GM23338 (cell line): ENCODE results near the gene GNG7.
A peak's percentile ranks its signal among the peaks of the same experiment; 100 is the strongest.

Source experiments
- EZH2 ChIP-seq: fragments of 200-600 bp; sonication (generic); IDR thresholded peaks from one replicate; pipeline ENCODE4 v1.8.0; 2017; ENCODE audit warnings: antibody characterized with exemption, mild to moderate bottlenecking, low read depth; ENCODE audit not compliant: unreplicated experiment
- EZH2phosphoT487 ChIP-seq: fragments of 200-600 bp; sonication (generic); IDR thresholded peaks from one replicate; pipeline ENCODE4 v1.8.1; 2018; ENCODE audit warnings: antibody characterized with exemption; ENCODE audit not compliant: unreplicated experiment
- JUNB ChIP-seq: IDR thresholded peaks from one replicate; pipeline ENCODE4 v1.6.1; 2016; ENCODE audit warnings: antibody characterized with exemption; ENCODE audit not compliant: unreplicated experiment
- POLR2AphosphoS5 ChIP-seq: IDR thresholded peaks from 2 replicates; pipeline ENCODE4 v1.6.1; 2016; ENCODE audit warnings: antibody characterized with exemption, low read depth
- ZNF331 ChIP-seq: fragments of 250-450 bp; sonication (Bioruptor Pico); IDR thresholded peaks from 2 replicates; pipeline ENCODE4 v1.5.0; 2020; ENCODE audit warnings: low read depth, mild to moderate bottlenecking, moderate library complexity
- TF ChIP-seq, protein P1 (sequence below), 2 experiments: fragments of 200-600 bp in 1 of 2; sonication (generic) in 1 of 2; conservative IDR thresholded peaks; 2 replicates each; pipeline versions ENCODE4 v1.5.1 to v1.6.1; 2016 to 2017; ENCODE audit warnings: antibody characterized with exemption in 2 of 2, low read depth in 2 of 2, mild to moderate bottlenecking in 2 of 2, moderate library complexity in 1 of 2
- TF ChIP-seq, protein P2 (sequence below): fragments of 250-450 bp; sonication (Bioruptor Pico); IDR thresholded peaks from 2 replicates; pipeline ENCODE4 v1.5.0; 2020; ENCODE audit warnings: mild to moderate bottlenecking, moderate library complexity
- TF ChIP-seq, protein P3 (sequence below): IDR thresholded peaks from one replicate; pipeline ENCODE4 v1.6.1; 2018; ENCODE audit warnings: antibody characterized with exemption; ENCODE audit not compliant: unreplicated experiment
- TF ChIP-seq, protein P4 (sequence below): IDR thresholded peaks from 2 replicates; pipeline ENCODE4 v1.6.1; 2016; ENCODE audit warnings: antibody characterized with exemption

DNA sequence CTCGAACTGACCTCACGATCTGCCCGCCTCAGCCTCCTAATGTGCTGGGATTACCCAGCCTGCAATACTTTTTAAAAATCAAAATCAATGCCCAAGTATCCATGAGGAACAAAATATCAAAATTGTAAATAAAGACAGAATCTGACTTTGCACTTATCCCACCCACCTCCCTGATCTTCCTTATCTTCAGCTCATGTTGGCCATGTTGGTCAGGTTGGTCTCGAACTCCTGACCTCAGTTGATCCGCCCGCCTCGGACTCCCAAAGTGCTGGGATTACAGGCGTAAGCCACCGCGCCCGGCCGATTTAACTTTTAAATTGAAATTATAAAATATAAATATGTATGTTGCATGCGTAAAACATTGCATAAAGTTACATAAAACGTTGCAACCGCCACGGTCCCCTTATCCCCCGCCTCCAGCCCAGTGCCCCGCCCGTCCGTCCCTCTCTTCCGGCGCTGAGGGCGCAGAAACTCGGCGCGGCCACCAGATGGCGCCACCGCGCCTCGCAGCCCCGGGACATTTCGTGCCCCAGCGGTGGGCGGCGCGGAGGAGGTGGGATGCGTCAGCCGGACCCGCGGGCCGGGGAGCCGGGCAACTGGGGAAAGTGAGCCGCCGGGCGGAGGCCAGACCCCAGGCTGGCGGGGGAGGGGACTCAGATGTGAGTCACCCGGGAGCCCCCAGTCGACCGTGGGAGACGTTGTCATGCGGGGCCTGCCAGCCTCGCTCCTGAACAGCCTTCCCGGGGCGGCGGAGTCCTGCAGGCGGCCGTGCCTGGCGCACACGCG lies 228.1 kb downstream of the GNG7 start:
- no peak for TF ChIP-seq EZH2
- TF ChIP-seq, protein P1, sequence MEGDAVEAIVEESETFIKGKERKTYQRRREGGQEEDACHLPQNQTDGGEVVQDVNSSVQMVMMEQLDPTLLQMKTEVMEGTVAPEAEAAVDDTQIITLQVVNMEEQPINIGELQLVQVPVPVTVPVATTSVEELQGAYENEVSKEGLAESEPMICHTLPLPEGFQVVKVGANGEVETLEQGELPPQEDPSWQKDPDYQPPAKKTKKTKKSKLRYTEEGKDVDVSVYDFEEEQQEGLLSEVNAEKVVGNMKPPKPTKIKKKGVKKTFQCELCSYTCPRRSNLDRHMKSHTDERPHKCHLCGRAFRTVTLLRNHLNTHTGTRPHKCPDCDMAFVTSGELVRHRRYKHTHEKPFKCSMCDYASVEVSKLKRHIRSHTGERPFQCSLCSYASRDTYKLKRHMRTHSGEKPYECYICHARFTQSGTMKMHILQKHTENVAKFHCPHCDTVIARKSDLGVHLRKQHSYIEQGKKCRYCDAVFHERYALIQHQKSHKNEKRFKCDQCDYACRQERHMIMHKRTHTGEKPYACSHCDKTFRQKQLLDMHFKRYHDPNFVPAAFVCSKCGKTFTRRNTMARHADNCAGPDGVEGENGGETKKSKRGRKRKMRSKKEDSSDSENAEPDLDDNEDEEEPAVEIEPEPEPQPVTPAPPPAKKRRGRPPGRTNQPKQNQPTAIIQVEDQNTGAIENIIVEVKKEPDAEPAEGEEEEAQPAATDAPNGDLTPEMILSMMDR (conservative IDR thresholded peaks at IDR 0.05; ENCODE audit: low read depth in 2 of 2), result peak; percentile 82 to 99
- no peak for TF ChIP-seq EZH2phosphoT487
- TF ChIP-seq, protein P2, sequence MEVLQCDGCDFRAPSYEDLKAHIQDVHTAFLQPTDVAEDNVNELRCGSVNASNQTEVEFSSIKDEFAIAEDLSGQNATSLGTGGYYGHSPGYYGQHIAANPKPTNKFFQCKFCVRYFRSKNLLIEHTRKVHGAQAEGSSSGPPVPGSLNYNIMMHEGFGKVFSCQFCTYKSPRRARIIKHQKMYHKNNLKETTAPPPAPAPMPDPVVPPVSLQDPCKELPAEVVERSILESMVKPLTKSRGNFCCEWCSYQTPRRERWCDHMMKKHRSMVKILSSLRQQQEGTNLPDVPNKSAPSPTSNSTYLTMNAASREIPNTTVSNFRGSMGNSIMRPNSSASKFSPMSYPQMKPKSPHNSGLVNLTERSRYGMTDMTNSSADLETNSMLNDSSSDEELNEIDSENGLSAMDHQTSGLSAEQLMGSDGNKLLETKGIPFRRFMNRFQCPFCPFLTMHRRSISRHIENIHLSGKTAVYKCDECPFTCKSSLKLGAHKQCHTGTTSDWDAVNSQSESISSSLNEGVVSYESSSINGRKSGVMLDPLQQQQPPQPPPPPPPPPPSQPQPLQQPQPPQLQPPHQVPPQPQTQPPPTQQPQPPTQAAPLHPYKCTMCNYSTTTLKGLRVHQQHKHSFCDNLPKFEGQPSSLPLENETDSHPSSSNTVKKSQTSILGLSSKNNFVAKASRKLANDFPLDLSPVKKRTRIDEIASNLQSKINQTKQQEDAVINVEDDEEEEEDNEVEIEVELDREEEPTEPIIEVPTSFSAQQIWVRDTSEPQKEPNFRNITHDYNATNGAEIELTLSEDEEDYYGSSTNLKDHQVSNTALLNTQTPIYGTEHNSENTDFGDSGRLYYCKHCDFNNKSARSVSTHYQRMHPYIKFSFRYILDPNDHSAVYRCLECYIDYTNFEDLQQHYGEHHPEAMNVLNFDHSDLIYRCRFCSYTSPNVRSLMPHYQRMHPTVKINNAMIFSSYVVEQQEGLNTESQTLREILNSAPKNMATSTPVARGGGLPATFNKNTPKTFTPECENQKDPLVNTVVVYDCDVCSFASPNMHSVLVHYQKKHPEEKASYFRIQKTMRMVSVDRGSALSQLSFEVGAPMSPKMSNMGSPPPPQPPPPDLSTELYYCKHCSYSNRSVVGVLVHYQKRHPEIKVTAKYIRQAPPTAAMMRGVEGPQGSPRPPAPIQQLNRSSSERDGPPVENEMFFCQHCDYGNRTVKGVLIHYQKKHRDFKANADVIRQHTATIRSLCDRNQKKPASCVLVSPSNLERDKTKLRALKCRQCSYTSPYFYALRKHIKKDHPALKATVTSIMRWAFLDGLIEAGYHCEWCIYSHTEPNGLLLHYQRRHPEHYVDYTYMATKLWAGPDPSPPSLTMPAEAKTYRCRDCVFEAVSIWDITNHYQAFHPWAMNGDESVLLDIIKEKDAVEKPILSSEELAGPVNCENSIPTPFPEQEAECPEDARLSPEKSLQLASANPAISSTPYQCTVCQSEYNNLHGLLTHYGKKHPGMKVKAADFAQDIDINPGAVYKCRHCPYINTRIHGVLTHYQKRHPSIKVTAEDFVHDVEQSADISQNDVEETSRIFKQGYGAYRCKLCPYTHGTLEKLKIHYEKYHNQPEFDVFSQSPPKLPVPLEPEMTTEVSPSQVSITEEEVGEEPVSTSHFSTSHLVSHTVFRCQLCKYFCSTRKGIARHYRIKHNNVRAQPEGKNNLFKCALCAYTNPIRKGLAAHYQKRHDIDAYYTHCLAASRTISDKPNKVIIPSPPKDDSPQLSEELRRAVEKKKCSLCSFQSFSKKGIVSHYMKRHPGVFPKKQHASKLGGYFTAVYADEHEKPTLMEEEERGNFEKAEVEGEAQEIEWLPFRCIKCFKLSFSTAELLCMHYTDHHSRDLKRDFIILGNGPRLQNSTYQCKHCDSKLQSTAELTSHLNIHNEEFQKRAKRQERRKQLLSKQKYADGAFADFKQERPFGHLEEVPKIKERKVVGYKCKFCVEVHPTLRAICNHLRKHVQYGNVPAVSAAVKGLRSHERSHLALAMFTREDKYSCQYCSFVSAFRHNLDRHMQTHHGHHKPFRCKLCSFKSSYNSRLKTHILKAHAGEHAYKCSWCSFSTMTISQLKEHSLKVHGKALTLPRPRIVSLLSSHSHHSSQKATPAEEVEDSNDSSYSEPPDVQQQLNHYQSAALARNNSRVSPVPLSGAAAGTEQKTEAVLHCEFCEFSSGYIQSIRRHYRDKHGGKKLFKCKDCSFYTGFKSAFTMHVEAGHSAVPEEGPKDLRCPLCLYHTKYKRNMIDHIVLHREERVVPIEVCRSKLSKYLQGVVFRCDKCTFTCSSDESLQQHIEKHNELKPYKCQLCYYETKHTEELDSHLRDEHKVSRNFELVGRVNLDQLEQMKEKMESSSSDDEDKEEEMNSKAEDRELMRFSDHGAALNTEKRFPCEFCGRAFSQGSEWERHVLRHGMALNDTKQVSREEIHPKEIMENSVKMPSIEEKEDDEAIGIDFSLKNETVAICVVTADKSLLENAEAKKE (CRISPR knock-in tag), result no peak
- TF ChIP-seq POLR2AphosphoS5, result no peak
- no peak for TF ChIP-seq JUNB
- TF ChIP-seq, protein P3, sequence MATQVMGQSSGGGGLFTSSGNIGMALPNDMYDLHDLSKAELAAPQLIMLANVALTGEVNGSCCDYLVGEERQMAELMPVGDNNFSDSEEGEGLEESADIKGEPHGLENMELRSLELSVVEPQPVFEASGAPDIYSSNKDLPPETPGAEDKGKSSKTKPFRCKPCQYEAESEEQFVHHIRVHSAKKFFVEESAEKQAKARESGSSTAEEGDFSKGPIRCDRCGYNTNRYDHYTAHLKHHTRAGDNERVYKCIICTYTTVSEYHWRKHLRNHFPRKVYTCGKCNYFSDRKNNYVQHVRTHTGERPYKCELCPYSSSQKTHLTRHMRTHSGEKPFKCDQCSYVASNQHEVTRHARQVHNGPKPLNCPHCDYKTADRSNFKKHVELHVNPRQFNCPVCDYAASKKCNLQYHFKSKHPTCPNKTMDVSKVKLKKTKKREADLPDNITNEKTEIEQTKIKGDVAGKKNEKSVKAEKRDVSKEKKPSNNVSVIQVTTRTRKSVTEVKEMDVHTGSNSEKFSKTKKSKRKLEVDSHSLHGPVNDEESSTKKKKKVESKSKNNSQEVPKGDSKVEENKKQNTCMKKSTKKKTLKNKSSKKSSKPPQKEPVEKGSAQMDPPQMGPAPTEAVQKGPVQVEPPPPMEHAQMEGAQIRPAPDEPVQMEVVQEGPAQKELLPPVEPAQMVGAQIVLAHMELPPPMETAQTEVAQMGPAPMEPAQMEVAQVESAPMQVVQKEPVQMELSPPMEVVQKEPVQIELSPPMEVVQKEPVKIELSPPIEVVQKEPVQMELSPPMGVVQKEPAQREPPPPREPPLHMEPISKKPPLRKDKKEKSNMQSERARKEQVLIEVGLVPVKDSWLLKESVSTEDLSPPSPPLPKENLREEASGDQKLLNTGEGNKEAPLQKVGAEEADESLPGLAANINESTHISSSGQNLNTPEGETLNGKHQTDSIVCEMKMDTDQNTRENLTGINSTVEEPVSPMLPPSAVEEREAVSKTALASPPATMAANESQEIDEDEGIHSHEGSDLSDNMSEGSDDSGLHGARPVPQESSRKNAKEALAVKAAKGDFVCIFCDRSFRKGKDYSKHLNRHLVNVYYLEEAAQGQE, result no peak
- no peak for TF ChIP-seq ZNF331 (CRISPR knock-in tag)
- TF ChIP-seq, protein P4, sequence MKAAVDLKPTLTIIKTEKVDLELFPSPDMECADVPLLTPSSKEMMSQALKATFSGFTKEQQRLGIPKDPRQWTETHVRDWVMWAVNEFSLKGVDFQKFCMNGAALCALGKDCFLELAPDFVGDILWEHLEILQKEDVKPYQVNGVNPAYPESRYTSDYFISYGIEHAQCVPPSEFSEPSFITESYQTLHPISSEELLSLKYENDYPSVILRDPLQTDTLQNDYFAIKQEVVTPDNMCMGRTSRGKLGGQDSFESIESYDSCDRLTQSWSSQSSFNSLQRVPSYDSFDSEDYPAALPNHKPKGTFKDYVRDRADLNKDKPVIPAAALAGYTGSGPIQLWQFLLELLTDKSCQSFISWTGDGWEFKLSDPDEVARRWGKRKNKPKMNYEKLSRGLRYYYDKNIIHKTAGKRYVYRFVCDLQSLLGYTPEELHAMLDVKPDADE, result peak; percentile 53; the same call in 1 of the 2 replicates
